H1 (cell line): ENCODE results near the gene RAD51D. TPM values are rescaled to one million over a fixed set of nuclear protein-coding genes. Genes with fewer than 3 reads are reported as not detected.

Experiments
- CTCF ChIA-PET: fragments of 300-600 bp; sonication (Branson Sonifier 250); formaldehyde crosslinking; loops from one replicate; lab custom pipeline; 2021; ENCODE audit not compliant: partially characterized antibody; lab: Charles Lee
- POLR2A ChIA-PET: fragments of 300-600 bp; sonication (Branson Sonifier 250); formaldehyde crosslinking; loops from one replicate; lab custom pipeline; 2021; ENCODE audit warnings: inconsistent platforms; ENCODE audit not compliant: partially characterized antibody; lab: Charles Lee
- DNase-seq, 2 experiments: peaks; one replicate each; pipeline versions ENCODE4 v3.0.0 to v3.0.0-alpha.2; 2010 to 2022; ENCODE audit warnings: low spot score in 2 of 2, low read depth in 1 of 2, mixed read lengths in 1 of 2
- FAIRE-seq: peaks from 2 replicates; lab custom pipeline; 2011; peaks lifted over from hg19 to GRCh38; lab: Jason Lieb, UNC
- H2AFZ ChIP-seq: 2 replicates; pipeline ENCODE4 v1.8.1; 2012; ENCODE audit warnings: low read length, inconsistent platforms
- H2AK5ac ChIP-seq: 2 replicates; pipeline ENCODE4 v1.6.1; 2013; ENCODE audit warnings: low read depth, low read length
- H2BK120ac ChIP-seq: replicated peaks from 2 replicates; pipeline ENCODE3; 2013; ENCODE audit warnings: low read depth, low read length, inconsistent platforms
- H2BK12ac ChIP-seq: 2 replicates; pipeline ENCODE4 v1.6.1; 2013; ENCODE audit warnings: low read depth, low read length
- H2BK15ac ChIP-seq: 2 replicates; pipeline ENCODE4 v1.6.1; 2013; ENCODE audit warnings: low read length
- H2BK20ac ChIP-seq: 2 replicates; pipeline ENCODE4 v1.6.1; 2013; ENCODE audit warnings: low read length
- H2BK5ac ChIP-seq: 2 replicates; pipeline ENCODE4 v1.6.1; 2013; ENCODE audit warnings: low read depth, low read length
- H3K14ac ChIP-seq: 2 replicates; pipeline ENCODE4 v1.6.1; 2013; ENCODE audit warnings: inconsistent platforms; ENCODE audit not compliant: insufficient read length
- H3K18ac ChIP-seq: 2 replicates; pipeline ENCODE4 v1.6.1; 2013; ENCODE audit warnings: low read length; ENCODE audit errors: extremely low read depth
- H3K23ac ChIP-seq: 2 replicates; pipeline ENCODE4 v1.6.1; 2013; ENCODE audit warnings: inconsistent platforms; ENCODE audit not compliant: insufficient read length
- H3K23me2 ChIP-seq: 2 replicates; pipeline ENCODE4 v1.6.1; 2013; ENCODE audit warnings: low read depth, low read length
- H3K27ac ChIP-seq: 2 replicates; pipeline ENCODE4 v1.6.1; 2011; ENCODE audit warnings: low read depth, low read length, inconsistent platforms
- H3K27me3 ChIP-seq, 4 experiments: replicated peaks in 1 of 4; 1 replicate in 1 of 4; 2 replicates in 3 of 4; pipeline versions ENCODE4 v1.6.1 to v1.8.1; 2011 to 2013; ENCODE audit warnings: low read length in 3 of 4, mild to moderate bottlenecking in 3 of 4, inconsistent platforms in 2 of 4, mixed read lengths in 2 of 4, moderate library complexity in 1 of 4; ENCODE audit not compliant: control insufficient read depth in 3 of 4, insufficient read depth in 3 of 4; ENCODE audit errors: extremely low read depth in 1 of 4
- H3K36me3 ChIP-seq, 4 experiments: 2 replicates each; pipeline versions ENCODE4 v1.6.1 to v1.8.1; 2011 to 2013; ENCODE audit warnings: mild to moderate bottlenecking in 4 of 4, low read length in 3 of 4, moderate library complexity in 2 of 4, control low read depth in 1 of 4, inconsistent platforms in 1 of 4; ENCODE audit not compliant: insufficient read depth in 4 of 4, control insufficient read depth in 2 of 4
- H3K4ac ChIP-seq: replicated peaks from 2 replicates; pipeline ENCODE3; 2013; ENCODE audit warnings: low read length, low read depth, mixed read lengths, inconsistent platforms; ENCODE audit not compliant: insufficient read length
- H3K4me1 ChIP-seq, 4 experiments: replicated peaks in 1 of 4; 1 replicate in 1 of 4; 2 replicates in 3 of 4; pipeline versions ENCODE4 v1.6.1 to v1.8.1; 2011 to 2013; ENCODE audit warnings: low read length in 3 of 4, inconsistent platforms in 2 of 4, mixed read lengths in 1 of 4; ENCODE audit not compliant: insufficient read depth in 4 of 4, control insufficient read depth in 3 of 4
- H3K4me2 ChIP-seq, 2 experiments: 2 replicates each; pipeline versions ENCODE4 v1.6.1 to v1.8.1; 2011 to 2013; ENCODE audit warnings: low read depth in 2 of 2, low read length in 2 of 2, control low read depth in 1 of 2, inconsistent platforms in 1 of 2, mild to moderate bottlenecking in 1 of 2; ENCODE audit not compliant: insufficient read depth in 1 of 2
- H3K4me3 ChIP-seq, 4 experiments: fragments of 200-600, 300-600 bp in 1 of 4; sonication (generic), shearing (Covaris generic), sonication (Bioruptor Twin) in 1 of 4; 2 replicates each; pipeline versions ENCODE4 v1.5.1 to v1.8.1; 2011 to 2016; ENCODE audit warnings: low read length in 4 of 4, low read depth in 3 of 4, control low read depth in 2 of 4, inconsistent platforms in 2 of 4, mild to moderate bottlenecking in 2 of 4, mixed read lengths in 1 of 4, moderate library complexity in 1 of 4; ENCODE audit not compliant: insufficient read depth in 2 of 4; ENCODE audit errors: extremely low read depth in 1 of 4
- H3K56ac ChIP-seq: replicated peaks from 2 replicates; pipeline ENCODE3; 2013; ENCODE audit warnings: low read depth, mild to moderate bottlenecking, mixed read lengths, low read length, inconsistent platforms; ENCODE audit not compliant: insufficient read length
- H3K79me1 ChIP-seq: 2 replicates; pipeline ENCODE4 v1.6.1; 2013; ENCODE audit warnings: low read depth, low read length, control low read depth
- H3K79me2 ChIP-seq, 2 experiments: 2 replicates each; pipeline versions ENCODE4 v1.6.1 to v1.8.1; 2012 to 2013; ENCODE audit warnings: low read length in 2 of 2, mild to moderate bottlenecking in 2 of 2, inconsistent platforms in 1 of 2; ENCODE audit not compliant: insufficient read depth in 2 of 2, control insufficient read depth in 1 of 2
- H3K9ac ChIP-seq, 4 experiments: replicated peaks in 1 of 4; 1 replicate in 1 of 4; 2 replicates in 3 of 4; pipeline versions ENCODE4 v1.6.1 to v1.8.1; 2011 to 2013; ENCODE audit warnings: low read depth in 3 of 4, low read length in 3 of 4, control low read depth in 2 of 4, mild to moderate bottlenecking in 2 of 4, moderate library complexity in 2 of 4, inconsistent platforms in 1 of 4; ENCODE audit errors: extremely low read depth in 1 of 4
- H3K9me3 ChIP-seq, 2 experiments: 2 replicates each; pipeline versions ENCODE4 v1.6.1 to v1.8.1; 2012 to 2013; ENCODE audit warnings: mild to moderate bottlenecking in 2 of 2, moderate library complexity in 2 of 2, control low read depth in 1 of 2, inconsistent platforms in 1 of 2, low read depth in 1 of 2, low read length in 1 of 2, mixed read lengths in 1 of 2; ENCODE audit not compliant: insufficient read depth in 2 of 2
- H4K20me1 ChIP-seq, 2 experiments: replicated peaks in 1 of 2; 2 replicates each; pipeline versions ENCODE3 to v1.8.1; 2011 to 2013; ENCODE audit warnings: inconsistent platforms in 2 of 2, low read length in 2 of 2, mild to moderate bottlenecking in 1 of 2; ENCODE audit not compliant: insufficient read depth in 2 of 2, control insufficient read depth in 1 of 2
- H4K5ac ChIP-seq: 2 replicates; pipeline ENCODE4 v1.6.1; 2013; ENCODE audit warnings: low read length, low read depth, mixed read lengths, inconsistent platforms; ENCODE audit not compliant: insufficient read length
- H4K8ac ChIP-seq: 2 replicates; pipeline ENCODE4 v1.8.0; 2013; ENCODE audit warnings: mild to moderate bottlenecking, moderate library complexity, low read length, inconsistent platforms; ENCODE audit not compliant: insufficient read depth; ENCODE audit errors: extremely low read depth
- H4K91ac ChIP-seq: replicated peaks from 2 replicates; pipeline ENCODE3; 2013; ENCODE audit warnings: low read length, mixed read lengths, inconsistent platforms; ENCODE audit not compliant: insufficient read length
- BACH1 ChIP-seq: IDR thresholded peaks from 2 replicates; pipeline ENCODE4 v1.6.1; 2012; ENCODE audit warnings: low read length, improper control_type of control experiment
- CBX8 ChIP-seq: fragments of 300-800, 300-1000 bp; sonication (generic); IDR thresholded peaks from 2 replicates; pipeline ENCODE4 v1.7.1; 2016; ENCODE audit warnings: low read depth, low read length, borderline replicate concordance
- EGR1 ChIP-seq: IDR thresholded peaks from 2 replicates; pipeline ENCODE4 v1.6.1; 2011; ENCODE audit warnings: low read depth, low read length, borderline replicate concordance
- JUN ChIP-seq: IDR thresholded peaks from 2 replicates; pipeline ENCODE4 v1.6.1; 2011; ENCODE audit warnings: low read depth, mild to moderate bottlenecking, improper control_type of control experiment, low read length
- JUND ChIP-seq: IDR thresholded peaks from 2 replicates; pipeline ENCODE4 v1.6.1; 2011; ENCODE audit warnings: mild to moderate bottlenecking, improper control_type of control experiment, low read length
- KDM5A ChIP-seq: fragments of 200-600 bp; IDR thresholded peaks from 2 replicates; pipeline ENCODE4 v1.7.1; 2012; ENCODE audit warnings: mild to moderate bottlenecking, low read length, inconsistent platforms, mixed read lengths
- POLR2A ChIP-seq, 2 experiments: IDR thresholded peaks; 1 replicate in 1 of 2; 2 replicates in 1 of 2; pipeline ENCODE4 v1.6.1; 2011; ENCODE audit warnings: low read depth in 2 of 2, low read length in 2 of 2, mild to moderate bottlenecking in 2 of 2; ENCODE audit errors: control extremely low read depth in 1 of 2
- POU5F1 ChIP-seq: IDR thresholded peaks from 2 replicates; pipeline ENCODE4 v1.6.1; 2011; ENCODE audit warnings: low read depth, mild to moderate bottlenecking, low read length, moderate library complexity
- SP1 ChIP-seq: IDR thresholded peaks from 2 replicates; pipeline ENCODE4 v1.6.1; 2011; ENCODE audit warnings: low read depth, low read length
- YY1 ChIP-seq: IDR thresholded peaks from 2 replicates; pipeline ENCODE4 v1.6.1; 2011; ENCODE audit warnings: low read depth, mild to moderate bottlenecking, low read length
- WGBS, 2 experiments: shearing (Covaris generic) in 1 of 2; methylation state at CpG; one replicate each; pipeline versions ENCODE4 v1.1.6 to v1.1.7; 2013 to 2015; ENCODE audit warnings: low lambda C conversion rate in 2 of 2, mixed read lengths in 2 of 2, inconsistent platforms in 1 of 2, low coverage in 1 of 2, missing lambda C conversion rate in 1 of 2; ENCODE audit not compliant: insufficient replicate concordance in 2 of 2, insufficient coverage in 1 of 2, insufficient read length in 1 of 2; ENCODE audit errors: extremely low coverage in 1 of 2, missing lambda C conversion rate in 1 of 2; 5-methylcytosine and 5-hydroxymethylcytosine counted together
- polyA plus RNA-seq, 7 experiments: library from polyadenylated mRNA; depleted of rRNA in 3 of 7; stranded (reverse) in 5 of 7; unstranded in 2 of 7; fragments of >200 nt in 5 of 7; fragments of 200-250 nt in 2 of 7; gene quantifications; 1 replicate in 5 of 7; 2 replicates in 1 of 7; 4 replicates in 1 of 7; pipeline versions ENCODE4 v1.2.1 to v1.2.3, GENCODE V29; 2011 to 2013; ENCODE audit warnings: missing spikeins in 2 of 7, mixed read lengths in 2 of 7
- total RNA-seq: library from RNA; stranded (reverse); fragmentation: NEBNext Ultra II Directional; extraction: Animal tissue kit (Norgen Biotek cat#: 25700); gene quantifications from 2 replicates; pipeline ENCODE4 v1.2.1, GENCODE V29; 2021
- TF ChIP-seq, protein P1 (sequence below): IDR thresholded peaks from 2 replicates; pipeline ENCODE4 v1.6.1; 2012; ENCODE audit warnings: inconsistent platforms

The RAD51D gene
- total and polyA plus RNA-seq, 2 of the 8 experiments (the other 6 are each of a cell fraction or from before 2014, with no cell fraction given): 10.2 to 12.9 TPM

DNA sequence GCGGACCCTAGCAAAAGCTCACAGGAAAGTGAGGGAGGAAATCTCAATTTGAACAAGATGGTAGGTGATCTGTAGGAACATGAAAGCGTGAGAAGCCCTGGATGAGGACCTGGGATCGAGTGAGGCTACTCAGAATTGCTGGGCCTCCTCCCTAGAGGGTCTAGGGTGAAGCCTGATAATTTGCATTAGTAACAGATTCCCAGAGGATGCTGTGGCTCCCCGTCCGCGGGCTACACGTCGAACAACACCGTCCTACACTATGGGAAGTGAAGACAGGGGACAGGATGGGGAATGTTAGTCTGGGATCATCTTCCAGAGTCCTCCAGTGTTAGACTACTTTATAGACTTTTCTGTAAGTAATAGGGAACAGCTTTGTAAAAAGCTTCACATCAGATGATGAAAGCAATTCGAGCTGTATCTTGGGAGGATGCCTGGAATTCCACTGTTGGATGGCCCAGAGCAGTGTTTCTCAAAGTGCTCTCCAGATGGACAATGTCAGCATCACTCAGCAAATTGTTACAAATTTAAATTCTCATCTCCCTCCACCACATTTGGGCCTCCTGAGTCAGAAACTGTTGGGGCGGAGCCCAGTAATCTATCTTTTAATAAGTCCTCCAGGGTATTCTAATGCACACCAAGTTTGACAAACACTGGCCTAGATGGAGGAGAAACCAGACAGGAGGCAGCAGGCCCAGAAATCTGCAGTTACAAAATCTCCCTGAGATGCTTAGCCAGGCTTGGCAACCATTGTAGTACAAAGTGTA lies 8.3 kb upstream of the RAD51D start:
- no peaks in the 10 kb centered on the region for H3K23me2 ChIP-seq
- no peak overlapping the region for H3K9ac ChIP-seq
- CTCF ChIA-PET: interaction anchor here (0.7 to 1.9 kb wide), 7 partner anchors 8 to 700 kb away, joined by 3 to 8 read pairs (median 4); partner anchors contain the start of gene RAD51D
- no peak overlapping the region for H2BK20ac ChIP-seq
- no peak for TF ChIP-seq EGR1
- TF ChIP-seq KDM5A: no peak
- TF ChIP-seq POLR2A (IDR thresholded peaks at IDR 0.05; ENCODE audit: control extremely low read depth in 1 of 2, low read depth in 2 of 2, low read length in 2 of 2): no peak
- no peak for TF ChIP-seq POU5F1
- no peak for TF ChIP-seq CBX8
- no peak for TF ChIP-seq JUN
- no peak for TF ChIP-seq SP1
- TF ChIP-seq BACH1: no peak
- TF ChIP-seq, protein P1, sequence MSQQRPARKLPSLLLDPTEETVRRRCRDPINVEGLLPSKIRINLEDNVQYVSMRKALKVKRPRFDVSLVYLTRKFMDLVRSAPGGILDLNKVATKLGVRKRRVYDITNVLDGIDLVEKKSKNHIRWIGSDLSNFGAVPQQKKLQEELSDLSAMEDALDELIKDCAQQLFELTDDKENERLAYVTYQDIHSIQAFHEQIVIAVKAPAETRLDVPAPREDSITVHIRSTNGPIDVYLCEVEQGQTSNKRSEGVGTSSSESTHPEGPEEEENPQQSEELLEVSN: no peak
- no peak for TF ChIP-seq JUND
- TF ChIP-seq YY1: no peak
- TF ChIP-seq, all 59 proteins: peak for 0
- Histone ChIP-seq H3K79me2 (no peaks in the 10 kb centered on the region), H2BK5ac (no peak overlapping the region; the same call in 1 of the 2 replicates), H3K14ac (no peak overlapping the region), H2BK120ac (no peak overlapping the region), H4K5ac (no peak overlapping the region), H2BK15ac (no peak overlapping the region), H3K9me3 (peaks cover 0 to 3% of the 10 kb centered on the region in 2 experiments; a peak in 1 of 4 replicates), H3K36me3 (peaks cover 10 to 21% (median 18%) of the 10 kb centered on the region in 4 experiments), H2AFZ (no peak overlapping the region), H3K56ac (no peak overlapping the region), H3K27ac (no peak overlapping the region), H4K8ac (no peak overlapping the region), H3K4me2 (no peak overlapping the region), H3K23ac (no peak overlapping the region), H2BK12ac (no peak overlapping the region), H4K91ac (no peak overlapping the region), H4K20me1 (peaks cover 1 to 14% of the 10 kb centered on the region in 2 experiments), H3K27me3 (peaks cover 0 to 2% (median 0%) of the 10 kb centered on the region in 4 experiments; a peak in 2 of 7 replicates), H3K4ac (no peak overlapping the region), H2AK5ac (no peak overlapping the region), H3K18ac (no peak overlapping the region), H3K4me1 (no peaks in the 10 kb centered on the region), H3K79me1 (no peaks in the 10 kb centered on the region), H3K4me3 (no peak overlapping the region)
- DNase-seq (no peak), FAIRE-seq (no peak)
- POLR2A ChIA-PET: interaction anchor here (0.6 to 7.5 kb wide), 13 partner anchors 9 to 159 kb away, joined by 3 to 84 read pairs (median 4); partner anchors contain the start of genes FNDC8, NLE1 and RAD51D
- 94% methylated on average over 11 of the region's 11 CpGs; no CpG with 5 or more reads in 1 of the 2 experiments for WGBS, 2 experiments
